GM19035 (cell line): Measurements from ENCODE around the gene SPANXA1.
"Not testable (repeated sequence)": the region's sequence is repeated elsewhere in the genome, so short reads cannot be mapped to it uniquely, and the experiment has no call there.

Experiments
- ATAC-seq: cut with Tn5 transposase; IDR thresholded peaks from one replicate; pipeline ENCODE4 v1.9.1; 2021; ENCODE audit not compliant: unreplicated experiment

Gene SPANXA1

GRCh38 chrX:141584638-141585037 is at the start of gene SPANXA1:
SPANXA1 (minus strand) TSS chrX:141584738; CDS start chrX:141584678, 60 bp downstream.
- not testable (repeated sequence) for ATAC-seq

DNA sequence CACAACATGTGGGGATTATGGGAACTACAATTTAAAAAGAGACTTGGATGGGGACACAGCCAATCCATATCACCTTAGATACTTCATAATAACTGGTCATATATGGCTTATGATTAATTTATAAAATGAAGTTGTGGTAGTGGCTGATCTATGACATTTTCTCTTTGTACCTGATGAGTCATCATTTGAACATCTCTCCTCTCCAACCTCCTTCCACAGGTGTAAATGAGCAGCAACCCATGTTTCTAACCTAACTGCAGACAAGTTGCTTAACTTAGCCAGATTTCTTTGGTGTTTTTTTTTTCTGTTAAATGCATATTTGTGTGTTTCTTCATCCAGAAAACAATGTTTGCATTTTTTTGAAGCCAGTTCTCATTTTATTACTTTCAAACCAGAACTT is 47.6 kb upstream of the SPANXA1 start:
- ATAC-seq: no peak

DNA sequence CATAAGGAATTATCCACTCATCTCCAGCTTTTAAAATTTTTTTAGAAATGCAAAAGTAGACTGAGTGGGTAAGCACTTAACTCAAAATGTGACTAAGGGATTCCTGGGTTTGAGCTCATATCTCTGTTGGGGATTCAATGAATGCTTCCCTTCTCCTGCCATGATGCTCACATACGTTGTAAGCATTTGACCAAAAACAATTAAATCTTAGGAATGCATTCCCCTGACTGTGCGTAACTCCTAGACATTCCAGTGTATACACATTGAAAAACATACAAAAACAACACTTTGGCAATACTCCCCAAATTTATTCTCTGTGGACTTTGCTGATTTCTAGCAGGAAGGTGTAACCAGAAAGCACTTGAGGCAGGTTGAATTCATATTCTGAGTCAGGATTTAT is 34.8 kb upstream of the SPANXA1 start:
- ATAC-seq: no peak

DNA sequence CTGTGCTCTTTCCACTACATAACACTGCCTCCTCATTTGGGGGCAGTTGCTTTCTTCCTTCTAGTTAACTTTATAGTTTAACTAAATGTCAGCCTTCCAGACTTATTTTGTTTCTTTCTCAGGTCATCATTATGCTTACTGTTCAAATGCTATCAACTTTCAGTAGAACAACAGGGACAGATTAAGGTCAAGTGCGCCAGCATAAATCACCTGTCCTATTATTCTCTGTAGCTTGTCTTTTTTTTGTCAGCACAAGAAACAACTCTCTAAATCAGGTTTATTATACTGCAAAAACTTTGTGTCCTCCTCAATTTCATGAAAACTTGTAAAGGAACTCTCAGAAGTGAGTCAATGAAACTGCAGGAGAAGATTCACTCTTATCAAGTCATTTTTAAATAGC is 24.6 kb upstream of the SPANXA1 start:
- no peak for ATAC-seq

- not testable (repeated sequence) for ATAC-seq
These were observed 4.9 kb upstream of the SPANXA1 start, which contains the start of gene SPANXA2 for GRCh38 chrX:141589408-141589807. SPANXA2 (plus strand) TSS chrX:141589708; CDS start chrX:141589768, 60 bp downstream.

- ATAC-seq: not testable (repeated sequence)
These were observed 42.0 kb downstream of the SPANXA1 start for GRCh38 chrX:141542551-141542950.
